Transverse colon (tissue), 4 donors: ENCODE measurements around the gene RC3H1.
"Not testable (repeated sequence)": the region's sequence is repeated elsewhere in the genome, so short reads cannot be mapped to it uniquely, and the experiment has no call there.

Experiments used
- EP300 ChIP-seq: sonication (generic); formaldehyde crosslinking; IDR thresholded peaks from one replicate; pipeline ENCODE4 v1.6.1; 2017; ENCODE audit warnings: antibody characterized with exemption, low read depth
- POLR2A ChIP-seq: fragments of 450-650 bp; IDR thresholded peaks from one replicate; pipeline ENCODE4 v1.6.1; 2016; ENCODE audit warnings: antibody characterized with exemption, mild to moderate bottlenecking, moderate library complexity
- POLR2AphosphoS5 ChIP-seq, 3 donors: sonication (generic); formaldehyde crosslinking; IDR thresholded peaks; one replicate each; pipeline ENCODE4 v1.6.1; 2016; ENCODE audit warnings: antibody characterized with exemption in 3 of 3
- TF ChIP-seq, protein P1 (sequence below), 5 experiments: fragments of 200-600 bp in 3 of 5; fragments of 450-650 bp in 2 of 5; sonication (generic) in 3 of 5; IDR thresholded peaks; 1 replicate in 2 of 5; 2 replicates in 3 of 5; pipeline ENCODE4 v1.5.1; 2016 to 2017; ENCODE audit warnings: antibody characterized with exemption in 5 of 5, inconsistent platforms in 3 of 5, mild to moderate bottlenecking in 2 of 5, moderate library complexity in 1 of 5

DNA sequence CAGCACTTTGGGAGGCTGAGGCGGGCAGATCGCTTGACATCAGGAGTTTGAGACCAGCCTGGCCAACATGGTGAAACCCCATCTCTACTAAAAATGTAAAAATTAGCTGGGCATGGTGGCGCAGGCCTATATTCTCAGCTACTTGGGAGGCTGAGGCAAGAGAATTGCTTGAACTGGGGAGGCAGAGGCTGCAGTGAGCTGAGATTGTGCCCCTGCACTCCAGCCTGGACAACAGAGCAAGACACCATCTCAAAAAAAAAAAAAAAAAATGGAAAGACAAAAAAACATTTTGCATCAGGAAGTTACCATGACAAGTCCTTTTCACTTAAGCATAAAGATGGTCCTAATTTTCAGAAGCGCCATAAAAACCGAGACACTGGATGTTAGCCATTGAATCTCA lies 91.6 kb downstream of the RC3H1 start:
- TF ChIP-seq EP300; POLR2A; POLR2AphosphoS5 (IDR thresholded peaks at IDR 0.05): not testable (repeated sequence)
- TF ChIP-seq, protein P1, sequence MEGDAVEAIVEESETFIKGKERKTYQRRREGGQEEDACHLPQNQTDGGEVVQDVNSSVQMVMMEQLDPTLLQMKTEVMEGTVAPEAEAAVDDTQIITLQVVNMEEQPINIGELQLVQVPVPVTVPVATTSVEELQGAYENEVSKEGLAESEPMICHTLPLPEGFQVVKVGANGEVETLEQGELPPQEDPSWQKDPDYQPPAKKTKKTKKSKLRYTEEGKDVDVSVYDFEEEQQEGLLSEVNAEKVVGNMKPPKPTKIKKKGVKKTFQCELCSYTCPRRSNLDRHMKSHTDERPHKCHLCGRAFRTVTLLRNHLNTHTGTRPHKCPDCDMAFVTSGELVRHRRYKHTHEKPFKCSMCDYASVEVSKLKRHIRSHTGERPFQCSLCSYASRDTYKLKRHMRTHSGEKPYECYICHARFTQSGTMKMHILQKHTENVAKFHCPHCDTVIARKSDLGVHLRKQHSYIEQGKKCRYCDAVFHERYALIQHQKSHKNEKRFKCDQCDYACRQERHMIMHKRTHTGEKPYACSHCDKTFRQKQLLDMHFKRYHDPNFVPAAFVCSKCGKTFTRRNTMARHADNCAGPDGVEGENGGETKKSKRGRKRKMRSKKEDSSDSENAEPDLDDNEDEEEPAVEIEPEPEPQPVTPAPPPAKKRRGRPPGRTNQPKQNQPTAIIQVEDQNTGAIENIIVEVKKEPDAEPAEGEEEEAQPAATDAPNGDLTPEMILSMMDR (IDR thresholded peaks at IDR 0.05) = not testable (repeated sequence)
